ENCODE results near the gene MBNL1. TPM values are rescaled to one million over a fixed set of nuclear protein-coding genes. Genes with fewer than 3 reads are reported as not detected.
"Not testable (repeated sequence)": the region's sequence is repeated elsewhere in the genome, so short reads cannot be mapped to it uniquely, and the experiment has no call there.

MBNL1 gene
- total RNA-seq, 1 donor from 2014 or later = 172 TPM

DNA sequence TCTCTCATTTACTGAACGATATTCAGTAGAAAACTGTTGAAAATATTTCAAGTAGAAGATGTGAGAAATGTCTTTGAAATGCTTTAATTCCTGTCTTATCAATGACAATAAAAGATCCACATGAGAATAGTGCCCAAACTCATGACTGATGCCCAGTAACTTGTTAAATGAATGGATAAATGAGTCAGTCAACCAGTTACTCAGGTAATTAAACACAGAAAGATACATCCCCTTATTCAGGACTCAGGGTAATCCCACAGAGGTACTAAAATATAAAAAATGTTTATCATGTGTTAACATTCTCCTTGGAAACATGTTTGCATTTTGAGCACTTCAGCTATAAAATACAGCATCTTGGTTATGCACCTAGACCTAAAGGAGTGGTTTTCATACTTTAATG lies 169.5 kb downstream of the MBNL1 start:
- Histone ChIP-seq H3K9me3 (replicated peaks) (peaks cover 19% of the 10 kb centered on the region), H3K27ac (replicated peaks) (peak overlapping the region; percentile 49), H3K4me3 (no peak overlapping the region), H3K27me3 (ENCODE audit: low read depth) (no peaks in the 10 kb centered on the region), H3K4me1 (peaks cover 63% of the 10 kb centered on the region), H3K36me3 (peaks cover 14% of the 10 kb centered on the region)
- TF ChIP-seq, protein P1, sequence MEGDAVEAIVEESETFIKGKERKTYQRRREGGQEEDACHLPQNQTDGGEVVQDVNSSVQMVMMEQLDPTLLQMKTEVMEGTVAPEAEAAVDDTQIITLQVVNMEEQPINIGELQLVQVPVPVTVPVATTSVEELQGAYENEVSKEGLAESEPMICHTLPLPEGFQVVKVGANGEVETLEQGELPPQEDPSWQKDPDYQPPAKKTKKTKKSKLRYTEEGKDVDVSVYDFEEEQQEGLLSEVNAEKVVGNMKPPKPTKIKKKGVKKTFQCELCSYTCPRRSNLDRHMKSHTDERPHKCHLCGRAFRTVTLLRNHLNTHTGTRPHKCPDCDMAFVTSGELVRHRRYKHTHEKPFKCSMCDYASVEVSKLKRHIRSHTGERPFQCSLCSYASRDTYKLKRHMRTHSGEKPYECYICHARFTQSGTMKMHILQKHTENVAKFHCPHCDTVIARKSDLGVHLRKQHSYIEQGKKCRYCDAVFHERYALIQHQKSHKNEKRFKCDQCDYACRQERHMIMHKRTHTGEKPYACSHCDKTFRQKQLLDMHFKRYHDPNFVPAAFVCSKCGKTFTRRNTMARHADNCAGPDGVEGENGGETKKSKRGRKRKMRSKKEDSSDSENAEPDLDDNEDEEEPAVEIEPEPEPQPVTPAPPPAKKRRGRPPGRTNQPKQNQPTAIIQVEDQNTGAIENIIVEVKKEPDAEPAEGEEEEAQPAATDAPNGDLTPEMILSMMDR (IDR thresholded peaks at IDR 0.05; ENCODE audit: borderline replicate concordance) = no peak
- DNase-seq = no peak
- intact Hi-C loops (cut with micrococcal nuclease) = loop anchor here (10.0 kb wide), 1 partner anchor 163 kb away; no protein-coding TSS in a partner anchor

DNA sequence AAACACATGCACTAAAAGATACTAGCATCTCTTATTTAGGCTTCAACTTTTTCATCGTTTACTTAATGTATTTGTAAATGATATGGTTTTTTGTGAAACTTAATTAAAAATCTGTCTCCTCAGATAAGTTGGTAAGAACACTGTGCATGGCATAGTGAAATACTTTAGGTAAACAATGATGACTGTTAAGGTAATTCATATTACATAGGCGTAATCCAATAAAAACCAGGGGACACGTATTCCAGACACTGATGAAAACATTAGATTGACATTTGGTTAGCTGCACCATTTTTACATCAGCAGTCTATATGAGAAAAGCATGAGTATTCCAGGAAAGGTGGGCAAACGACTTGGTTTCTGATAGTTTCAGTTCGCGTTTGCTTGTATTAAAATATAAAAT lies 170.0 kb downstream of the MBNL1 start:
- TF ChIP-seq, protein P1 (IDR thresholded peaks at IDR 0.05; ENCODE audit: borderline replicate concordance) = no peak
- peaks cover 11% of the 10 kb centered on the region for H3K36me3 ChIP-seq
- H3K9me3 ChIP-seq (replicated peaks) = peaks cover 18% of the 10 kb centered on the region
- intact Hi-C loops (cut with micrococcal nuclease) = loop anchor here (10.0 kb wide), 1 partner anchor 164 kb away; no protein-coding TSS in a partner anchor
- peak overlapping the region; percentile 49 for H3K27ac ChIP-seq (replicated peaks)
- H3K4me1 ChIP-seq = peaks cover 68% of the 10 kb centered on the region
- no peak overlapping the region for H3K4me3 ChIP-seq
- DNase-seq = no peak
- H3K27me3 ChIP-seq (ENCODE audit: low read depth) = no peaks in the 10 kb centered on the region

DNA sequence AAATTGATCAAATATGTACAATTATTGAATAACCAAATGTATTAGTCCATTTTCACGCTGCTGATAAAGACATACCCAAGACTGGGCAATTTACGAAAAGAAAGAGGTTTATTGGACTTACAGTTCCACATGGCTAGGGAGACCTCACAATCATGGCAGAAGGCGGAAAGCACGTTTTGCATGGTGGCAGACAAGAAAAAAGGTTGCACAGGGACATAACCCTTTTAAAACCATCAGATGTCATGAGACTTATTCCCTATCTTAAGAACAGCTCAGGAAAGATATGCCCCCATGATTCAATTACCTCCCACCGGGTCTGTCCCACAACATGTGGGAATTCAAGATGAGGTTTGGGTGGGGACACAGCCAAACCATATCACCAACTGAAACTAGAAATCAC lies 171.5 kb downstream of the MBNL1 start:
- not testable (repeated sequence) for H3K9me3 ChIP-seq (replicated peaks); H3K36me3 ChIP-seq; H3K4me3 ChIP-seq; H3K27me3 ChIP-seq (ENCODE audit: low read depth); DNase-seq; H3K27ac ChIP-seq (replicated peaks)
- intact Hi-C loops (cut with micrococcal nuclease) = loop anchor here (10.0 kb wide), 1 partner anchor 215 kb away; no protein-coding TSS in a partner anchor
- H3K4me1 ChIP-seq = peaks cover 83% of the 10 kb centered on the region

DNA sequence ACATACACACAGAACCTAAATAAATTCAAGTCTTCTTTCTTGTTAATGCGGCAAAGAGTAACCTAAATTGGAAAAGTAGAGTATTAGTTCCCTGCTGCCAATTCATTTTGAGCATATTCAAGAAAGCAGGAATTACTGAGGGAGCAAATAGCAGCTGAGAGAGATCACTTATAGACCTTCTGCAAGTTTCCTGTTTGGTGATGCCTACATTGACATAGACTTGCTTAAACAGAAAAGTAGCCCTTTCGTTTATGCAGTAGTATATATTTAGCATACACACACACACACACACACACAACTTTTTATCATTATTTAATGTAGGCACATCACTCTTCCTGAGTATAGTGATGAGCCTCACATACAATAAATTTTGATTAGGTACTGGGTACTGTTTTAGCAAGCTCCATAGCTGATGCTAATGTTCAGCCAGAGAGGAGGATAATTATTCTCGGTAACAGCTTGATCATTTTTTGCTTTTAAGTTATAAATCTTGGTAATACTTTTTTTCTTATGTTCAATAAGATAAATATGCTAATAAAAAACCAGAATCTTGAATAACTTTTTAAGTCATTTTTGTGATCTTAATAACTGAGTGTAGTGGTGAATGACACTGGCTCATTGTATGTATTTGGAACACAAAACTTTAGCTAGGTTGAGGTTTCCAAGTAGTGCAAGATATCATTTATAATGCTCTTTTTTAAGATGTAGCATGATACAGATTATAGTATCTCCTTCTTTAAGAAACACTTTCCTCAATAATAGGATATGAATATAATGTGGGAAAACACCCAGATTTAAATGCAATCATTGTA lies 174.7 kb downstream of the MBNL1 start:
- intact Hi-C loops (cut with micrococcal nuclease) = loop anchor here (10.0 kb wide), 1 partner anchor 219 kb away; no protein-coding TSS in a partner anchor
- TF ChIP-seq, protein P1 (IDR thresholded peaks at IDR 0.05; ENCODE audit: borderline replicate concordance) = no peak
- no peak for DNase-seq
- Histone ChIP-seq H3K36me3 (peaks cover 28% of the 10 kb centered on the region), H3K27me3 (ENCODE audit: low read depth) (no peaks in the 10 kb centered on the region), H3K4me1 (peaks cover 82% of the 10 kb centered on the region), H3K4me3 (no peak overlapping the region), H3K27ac (replicated peaks) (peak overlapping the region; percentile 53), H3K9me3 (replicated peaks) (no peaks in the 10 kb centered on the region)

DNA sequence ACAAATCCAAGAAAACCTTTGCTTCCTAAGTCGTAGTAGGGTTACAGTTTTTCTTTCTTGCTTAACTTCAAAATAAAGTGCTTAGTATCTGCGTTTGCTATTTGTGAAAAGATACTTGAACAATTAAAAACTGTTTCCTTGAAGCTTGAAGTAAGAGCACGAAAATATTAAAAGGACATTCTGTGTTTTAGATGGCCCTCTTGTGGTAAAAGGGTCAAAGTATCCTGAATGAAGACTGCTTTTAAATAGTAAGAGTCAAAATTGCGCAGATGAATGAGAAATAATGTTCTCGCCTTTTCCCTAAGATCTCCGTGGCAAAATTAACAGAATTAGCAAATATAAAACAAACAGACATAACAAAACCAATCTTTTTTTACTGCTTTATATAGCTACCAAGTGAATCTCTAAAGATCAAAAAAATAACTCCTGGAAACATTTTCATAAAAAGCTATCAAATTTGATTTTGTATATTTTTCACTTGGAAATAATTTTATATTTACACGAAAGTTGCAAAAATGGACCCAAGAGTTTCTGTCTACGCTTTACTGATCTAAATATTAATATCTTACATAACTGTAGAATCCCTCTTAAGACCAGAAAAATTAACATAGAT lies 175.4 kb downstream of the MBNL1 start:
- H3K27me3 ChIP-seq (ENCODE audit: low read depth) = no peaks in the 10 kb centered on the region
- H3K9me3 ChIP-seq (replicated peaks) = no peaks in the 10 kb centered on the region
- intact Hi-C loops (cut with micrococcal nuclease) = loop anchor here (10.0 kb wide), 1 partner anchor 219 kb away; no protein-coding TSS in a partner anchor
- peak overlapping the region; percentile 53 for H3K27ac ChIP-seq (replicated peaks)
- no peak for DNase-seq
- TF ChIP-seq, protein P1 (IDR thresholded peaks at IDR 0.05; ENCODE audit: borderline replicate concordance) = peak; percentile 81
- H3K4me1 ChIP-seq = peaks cover 82% of the 10 kb centered on the region
- no peak overlapping the region for H3K4me3 ChIP-seq
- H3K36me3 ChIP-seq = peaks cover 28% of the 10 kb centered on the region
